Gastrocnemius medialis (tissue), 4 donors: ENCODE data around the gene FAH. TPM values are rescaled to one million over a fixed set of nuclear protein-coding genes. Genes with fewer than 3 reads are reported as not detected.

Experiments
- ATAC-seq, 2 donors: fragments of 150-250 bp; one replicate each; pipeline ENCODE4 v1.9.1; 2016
- DNase-seq, 2 donors: peaks; one replicate each; pipeline ENCODE4 v3.0.0-alpha.2; 2019
- H3K27ac ChIP-seq, 4 donors: fragments of 200-600 bp; sonication (generic); 1 replicate in 1 of 4; 2 replicates in 3 of 4; pipeline ENCODE4 v1.5.1; 2016 to 2018; ENCODE audit warnings: mild to moderate bottlenecking in 2 of 4, moderate library complexity in 1 of 4
- H3K27me3 ChIP-seq, 3 donors: fragments of 200-600 bp; sonication (generic) in 2 of 3; 1 replicate in 1 of 3; 2 replicates in 2 of 3; pipeline versions ENCODE4 v1.5.1 to v1.6.0; 2016 to 2019; ENCODE audit warnings: mild to moderate bottlenecking in 1 of 3, moderate library complexity in 1 of 3
- H3K36me3 ChIP-seq, 2 donors: fragments of 200-600 bp; sonication (generic) in 1 of 2; one replicate each; pipeline ENCODE4 v1.5.1; 2017 to 2018
- H3K4me1 ChIP-seq, 2 donors: fragments of 200-600 bp; sonication (generic) in 1 of 2; one replicate each; pipeline ENCODE4 v1.5.1; 2016 to 2017; ENCODE audit warnings: mild to moderate bottlenecking in 2 of 2
- H3K4me3 ChIP-seq, 4 donors: fragments of 200-600 bp; sonication (generic) in 3 of 4; 1 replicate in 1 of 4; 2 replicates in 3 of 4; pipeline ENCODE4 v1.5.1; 2016 to 2019; ENCODE audit warnings: mild to moderate bottlenecking in 2 of 4
- H3K9me3 ChIP-seq, 3 donors: fragments of 200-600 bp; sonication (generic) in 2 of 3; 1 replicate in 1 of 3; 2 replicates in 2 of 3; pipeline ENCODE4 v1.5.1; 2016 to 2019
- POLR2A ChIP-seq, 2 donors: fragments of 450-650 bp; IDR thresholded peaks; one replicate each; pipeline ENCODE4 v1.6.1; 2017; ENCODE audit warnings: antibody characterized with exemption in 2 of 2, mild to moderate bottlenecking in 2 of 2, moderate library complexity in 2 of 2
- in situ Hi-C, 4 donors: fragments of 200-750 bp; cut with MboI; loops; one replicate each; pipeline versions ENCODE4 v1.15.0 to v1.8.0; 2017; ENCODE audit warnings: low sequenced_read_pairs in 4 of 4
- intact Hi-C: fragments of 100-400 bp; cut with DNase I; formaldehyde crosslinking; loops from one replicate; pipeline ENCODE4 v1.15.1; 2023; ENCODE audit warnings: low total_unique reads
- total RNA-seq, 4 donors: library from RNA; depleted of rRNA; stranded (reverse); fragments of >200 nt; gene quantifications; one replicate each; pipeline versions ENCODE4 v1.1.0 to v1.2.3, GENCODE V29; 2016
- TF ChIP-seq, protein P1 (sequence below), 5 experiments: fragments of 450-650 bp in 3 of 5; fragments of 200-600 bp in 2 of 5; sonication (generic) in 2 of 5; IDR thresholded peaks in 4 of 5; conservative IDR thresholded peaks in 1 of 5; 1 replicate in 4 of 5; 2 replicates in 1 of 5; pipeline ENCODE4 v1.5.1; 2016 to 2019; ENCODE audit warnings: antibody characterized with exemption in 5 of 5, mild to moderate bottlenecking in 3 of 5, moderate library complexity in 3 of 5

Gene FAH
- total RNA-seq, 4 donors from 2014 or later, result 7.7 to 16.7 (median 12.3) TPM

DNA sequence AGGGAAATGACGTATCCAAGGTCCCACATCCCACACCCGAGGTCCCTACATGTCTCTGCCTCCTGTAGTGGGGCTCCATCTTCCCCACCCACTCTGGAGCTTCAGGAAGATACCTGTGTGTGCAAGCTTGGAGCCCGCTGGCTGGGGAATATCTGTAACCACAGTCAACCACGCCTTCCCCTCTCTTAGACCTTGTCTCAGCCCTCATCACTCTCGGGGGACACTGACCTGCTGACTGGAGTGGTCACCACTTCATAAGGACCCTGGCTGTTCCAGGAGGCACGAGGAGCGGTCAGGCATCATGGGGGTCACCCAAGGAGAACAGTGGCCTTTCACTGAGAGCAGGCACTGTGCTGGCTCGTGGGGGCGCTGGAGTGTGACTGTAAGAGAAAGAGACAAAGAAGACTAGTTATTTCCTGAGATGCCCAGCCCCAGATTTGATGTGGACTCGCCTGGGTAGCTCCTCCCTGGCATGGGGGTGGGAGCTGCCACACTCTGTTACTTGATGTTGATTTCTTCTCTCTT, 50.6 kb downstream of the FAH start:
- ATAC-seq (no peak), DNase-seq (no peak)
- in situ Hi-C loops (no loop called here), intact Hi-C loops (no loop called here)
- Histone ChIP-seq H3K27me3 (no peaks in the 10 kb centered on the region), H3K9me3 (no peaks in the 10 kb centered on the region), H3K4me1 (no peaks in the 10 kb centered on the region), H3K27ac (no peak overlapping the region), H3K36me3 (no peaks in the 10 kb centered on the region), H3K4me3 (no peak overlapping the region)
- no peak for TF ChIP-seq POLR2A (IDR thresholded peaks at IDR 0.05)
- TF ChIP-seq, protein P1, sequence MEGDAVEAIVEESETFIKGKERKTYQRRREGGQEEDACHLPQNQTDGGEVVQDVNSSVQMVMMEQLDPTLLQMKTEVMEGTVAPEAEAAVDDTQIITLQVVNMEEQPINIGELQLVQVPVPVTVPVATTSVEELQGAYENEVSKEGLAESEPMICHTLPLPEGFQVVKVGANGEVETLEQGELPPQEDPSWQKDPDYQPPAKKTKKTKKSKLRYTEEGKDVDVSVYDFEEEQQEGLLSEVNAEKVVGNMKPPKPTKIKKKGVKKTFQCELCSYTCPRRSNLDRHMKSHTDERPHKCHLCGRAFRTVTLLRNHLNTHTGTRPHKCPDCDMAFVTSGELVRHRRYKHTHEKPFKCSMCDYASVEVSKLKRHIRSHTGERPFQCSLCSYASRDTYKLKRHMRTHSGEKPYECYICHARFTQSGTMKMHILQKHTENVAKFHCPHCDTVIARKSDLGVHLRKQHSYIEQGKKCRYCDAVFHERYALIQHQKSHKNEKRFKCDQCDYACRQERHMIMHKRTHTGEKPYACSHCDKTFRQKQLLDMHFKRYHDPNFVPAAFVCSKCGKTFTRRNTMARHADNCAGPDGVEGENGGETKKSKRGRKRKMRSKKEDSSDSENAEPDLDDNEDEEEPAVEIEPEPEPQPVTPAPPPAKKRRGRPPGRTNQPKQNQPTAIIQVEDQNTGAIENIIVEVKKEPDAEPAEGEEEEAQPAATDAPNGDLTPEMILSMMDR (IDR thresholded peaks at IDR 0.05 in 4 of 5, conservative IDR thresholded peaks at IDR 0.05 in 1 of 5), result no peak

DNA sequence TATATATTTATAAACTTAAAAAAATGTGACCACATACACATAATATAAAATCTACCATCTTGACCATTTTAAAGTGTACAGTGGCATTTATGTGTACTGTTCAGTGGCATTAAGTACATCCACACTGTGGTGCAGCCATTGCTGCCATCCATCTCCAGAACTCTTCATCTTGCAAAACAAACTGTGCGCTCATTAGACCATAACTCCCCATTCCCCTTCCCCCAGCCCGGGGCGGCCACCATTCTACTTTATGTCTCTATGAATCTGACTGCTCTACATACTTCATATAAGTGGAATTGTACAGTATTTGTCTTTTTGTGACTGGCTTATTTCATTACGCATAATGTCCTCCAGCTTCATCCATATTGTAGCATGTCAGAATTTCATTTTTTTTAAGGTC, 51.4 kb downstream of the FAH start:
- H3K9me3 ChIP-seq, result no peaks in the 10 kb centered on the region
- H3K36me3 ChIP-seq, result no peaks in the 10 kb centered on the region
- in situ Hi-C loops (no loop called here), intact Hi-C loops (no loop called here)
- H3K27me3 ChIP-seq, result no peaks in the 10 kb centered on the region
- DNase-seq (no peak), ATAC-seq (no peak)
- no peak overlapping the region for H3K4me3 ChIP-seq
- TF ChIP-seq, protein P1 (IDR thresholded peaks at IDR 0.05 in 4 of 5, conservative IDR thresholded peaks at IDR 0.05 in 1 of 5), result no peak
- TF ChIP-seq POLR2A (IDR thresholded peaks at IDR 0.05), result no peak
- H3K27ac ChIP-seq, result no peak overlapping the region
- H3K4me1 ChIP-seq, result no peaks in the 10 kb centered on the region

DNA sequence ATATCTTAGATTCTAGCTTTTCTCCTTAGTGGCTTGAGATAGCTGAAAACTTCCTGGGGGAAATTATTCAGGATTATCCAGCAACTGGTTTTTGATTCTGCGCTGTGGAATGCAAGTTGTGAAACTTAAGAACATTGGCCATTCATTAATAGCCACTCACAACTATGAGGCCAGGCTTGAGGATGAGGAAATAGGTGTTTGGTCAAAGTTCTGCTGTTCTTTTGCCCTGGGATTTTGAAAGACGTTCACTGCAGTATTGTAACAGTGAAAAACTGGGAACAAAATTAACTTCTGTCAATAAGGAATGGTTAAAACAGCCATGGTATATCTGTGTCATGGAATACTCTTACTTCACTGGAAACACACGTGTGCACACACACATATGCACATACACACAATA, 55.1 kb downstream of the FAH start:
- Histone ChIP-seq H3K27me3 (no peaks in the 10 kb centered on the region), H3K4me3 (no peak overlapping the region), H3K27ac (no peak overlapping the region), H3K4me1 (peaks cover 3 to 19% of the 10 kb centered on the region in 2 donors), H3K36me3 (no peaks in the 10 kb centered on the region), H3K9me3 (no peaks in the 10 kb centered on the region)
- intact Hi-C loops (no loop called here), in situ Hi-C loops (no loop called here)
- no peak for TF ChIP-seq POLR2A (IDR thresholded peaks at IDR 0.05)
- TF ChIP-seq, protein P1 (IDR thresholded peaks at IDR 0.05 in 4 of 5, conservative IDR thresholded peaks at IDR 0.05 in 1 of 5), result no peak
- DNase-seq (no peak), ATAC-seq (no peak)

DNA sequence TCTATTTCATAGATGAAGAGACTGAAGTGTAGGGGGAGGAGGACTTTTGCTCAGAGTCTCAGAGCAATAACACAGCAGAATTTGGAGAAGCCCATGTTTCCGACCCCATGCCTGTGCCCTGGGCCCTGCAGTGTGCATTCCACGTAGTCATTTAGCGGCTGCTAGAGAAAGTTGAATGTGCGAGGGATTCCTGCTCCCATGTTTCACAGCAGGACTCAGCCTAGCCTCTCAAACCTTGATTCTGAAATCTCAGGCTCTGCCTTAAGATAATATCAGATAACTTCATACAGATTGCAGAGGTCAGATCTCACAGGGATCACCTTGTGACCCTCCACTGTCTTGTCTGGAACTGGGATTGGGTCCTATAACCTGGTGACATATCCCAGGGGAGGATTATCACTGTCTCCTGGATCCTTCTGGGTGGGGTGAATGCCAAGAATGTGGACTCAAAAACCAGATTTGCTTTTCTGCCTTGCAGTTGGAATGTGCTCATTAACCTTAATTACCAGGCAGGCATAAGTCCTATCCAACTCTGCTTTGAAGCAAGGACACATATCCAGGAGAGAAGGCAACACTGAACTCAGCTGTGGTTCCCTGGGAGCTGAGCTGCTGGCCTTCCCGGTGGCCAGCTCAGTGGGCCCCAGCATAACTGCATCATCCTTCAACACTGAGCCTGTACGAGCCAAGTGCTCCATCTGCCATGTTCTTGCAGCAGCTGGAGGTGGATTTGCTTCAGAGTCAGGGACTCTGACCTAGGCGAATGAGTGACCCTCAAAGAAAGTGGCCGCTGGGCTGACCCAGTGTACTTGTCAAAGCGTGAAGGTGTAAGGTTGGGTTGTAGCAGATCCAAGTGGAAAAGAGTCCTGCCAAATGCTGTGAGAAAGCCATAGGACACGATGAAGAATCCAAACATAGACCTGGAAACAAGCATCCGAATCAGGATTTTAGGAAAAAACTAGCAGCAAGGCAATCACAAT, 56.2 kb downstream of the FAH start:
- intact Hi-C loops, result no loop called here
- H3K9me3 ChIP-seq, result no peaks in the 10 kb centered on the region
- H3K4me1 ChIP-seq, result peaks cover 3 to 19% of the 10 kb centered on the region in 2 donors
- H3K4me3 ChIP-seq, result no peak overlapping the region
- H3K36me3 ChIP-seq, result no peaks in the 10 kb centered on the region
- ATAC-seq, result no peak
- no peaks in the 10 kb centered on the region for H3K27me3 ChIP-seq
- no peak for DNase-seq
- no peak overlapping the region for H3K27ac ChIP-seq
- in situ Hi-C loops, result no loop called here
- TF ChIP-seq, protein P1 (IDR thresholded peaks at IDR 0.05 in 4 of 5, conservative IDR thresholded peaks at IDR 0.05 in 1 of 5), result no peak
- no peak for TF ChIP-seq POLR2A (IDR thresholded peaks at IDR 0.05)
